Activated T-helper 2 cell treated with anti-CD3 and anti-CD28 coated beads, Interferon-gamma antibody, Interleukin-2, Interleukin-4, amounts not matched to agents 10 μg/mL and 5 μg/mL and 100 μg/mL, durations not matched to agents 14 hours and 24 hours and 36 hours (primary cell): ENCODE data around the gene AMZ1. TPM values are rescaled to one million over a fixed set of nuclear protein-coding genes. Genes with fewer than 3 reads are reported as not detected.

Experiments used
- DNase-seq: peaks from one replicate; pipeline ENCODE4 v3.0.0; 2021; ENCODE audit warnings: low spot score
- H3K27ac Mint-ChIP-seq: one replicate; pipeline ENCODE4 v1.8.0; 2021; ENCODE audit warnings: mixed read lengths
- H3K27me3 Mint-ChIP-seq: one replicate; pipeline ENCODE4 v1.8.0; 2021; ENCODE audit warnings: low read depth, mixed read lengths
- H3K36me3 Mint-ChIP-seq: one replicate; pipeline ENCODE4 v1.8.0; 2021; ENCODE audit warnings: low read depth, mixed read lengths
- H3K4me1 Mint-ChIP-seq: one replicate; pipeline ENCODE4 v1.8.0; 2021; ENCODE audit warnings: low read depth, mixed read lengths
- H3K4me3 Mint-ChIP-seq: one replicate; pipeline ENCODE4 v1.8.0; 2021; ENCODE audit warnings: low read depth, mild to moderate bottlenecking, moderate library complexity, mixed read lengths
- H3K9me3 Mint-ChIP-seq: one replicate; pipeline ENCODE4 v1.8.0; 2021; ENCODE audit warnings: mixed read lengths
- intact Hi-C: fragments of 100-400 bp; cut with micrococcal nuclease; formaldehyde crosslinking; loops from one replicate; pipeline ENCODE4 v1.15.1; 2023
- total RNA-seq: library from RNA; stranded (reverse); gene quantifications from 2 replicates; pipeline ENCODE4 v1.2.3, GENCODE V29; 2022

Gene AMZ1
- total RNA-seq, 1 donor from 2014 or later: 0.07 TPM

DNA sequence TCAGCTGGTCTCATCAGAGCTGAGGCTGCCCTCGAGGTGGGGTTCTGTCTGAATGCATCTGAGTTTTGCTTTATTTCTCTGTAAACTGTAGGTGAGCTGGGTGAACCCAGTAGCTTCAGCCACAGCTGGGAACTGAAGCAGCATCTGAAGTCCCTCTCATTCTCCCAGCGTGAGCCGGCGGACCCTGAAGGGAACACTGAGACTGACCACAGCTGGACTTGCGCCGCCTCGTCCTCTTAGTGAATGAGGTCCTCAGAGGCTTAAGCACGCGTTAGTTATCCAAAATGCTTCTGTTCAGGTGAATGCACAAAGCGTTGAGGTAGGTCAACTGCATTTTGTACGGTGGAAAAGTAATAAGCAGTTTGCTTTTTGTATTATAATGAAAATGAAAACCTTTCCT, 76.6 kb downstream of the AMZ1 start:
- H3K27me3 Mint-ChIP-seq: no peaks in the 10 kb centered on the region
- H3K4me3 Mint-ChIP-seq: no peak overlapping the region
- H3K36me3 Mint-ChIP-seq: peaks cover 17% of the 10 kb centered on the region
- no peak for DNase-seq
- intact Hi-C loops: no loop called here
- no peak overlapping the region for H3K27ac Mint-ChIP-seq
- peaks cover 15% of the 10 kb centered on the region for H3K4me1 Mint-ChIP-seq
- H3K9me3 Mint-ChIP-seq: no peaks in the 10 kb centered on the region

Other genes starting within 250 kb of the AMZ1 start
- not detected in 2 replicates for gene GRIFIN, start 211.8 kb upstream of the AMZ1 start, total RNA-seq
- 41.0 and 45.6 TPM in 2 replicates for gene LFNG, start 168.4 kb upstream of the AMZ1 start, total RNA-seq
- gene BRAT1, start 132.7 kb upstream of the AMZ1 start, total RNA-seq: 39.9 and 41.9 TPM in 2 replicates
- 9.4 and 12.3 TPM in 2 replicates for gene IQCE, start 129.2 kb upstream of the AMZ1 start, total RNA-seq
- gene TTYH3, start 56.2 kb upstream of the AMZ1 start, total RNA-seq: 48.7 and 53.6 TPM in 2 replicates
- 40.9 and 41.4 TPM in 2 replicates for gene GNA12, start 156.1 kb downstream of the AMZ1 start, total RNA-seq